Right lobe of liver (tissue), 4 donors: ENCODE measurements around the gene ZNF319.

Source experiments
- CTCF ChIP-seq, 4 donors: fragments of 200-600 bp in 3 of 4; fragments of 450-650 bp in 1 of 4; IDR thresholded peaks; one replicate each; pipeline versions ENCODE4 v1.5.1 to v1.8.0; 2016 to 2022; ENCODE audit warnings: antibody characterized with exemption in 4 of 4, mild to moderate bottlenecking in 2 of 4
- POLR2A ChIP-seq: fragments of 450-650 bp; IDR thresholded peaks from one replicate; pipeline ENCODE4 v1.6.1; 2017; ENCODE audit warnings: antibody characterized with exemption, mild to moderate bottlenecking
- donor health status: DM: no; HTN: no; CAD: no.
- donor health status: DM: no; HTN: no; CAD: no.
- donor health status: DM: no; HTN: yes; CAD: no.

- TF ChIP-seq CTCF (IDR thresholded peaks at IDR 0.05): no peak
- no peak for TF ChIP-seq POLR2A
Observed at GRCh38 chr16:58026139-58026704, 25.8 kb upstream of the ZNF319 start.
